ENCODE data around the gene IRF3.

- no peak for TF ChIP-seq TOX (CRISPR knock-in tag; IDR thresholded peaks at IDR 0.05; ENCODE audit: borderline replicate concordance)
- TF ChIP-seq ARNTL (CRISPR knock-in tag; IDR thresholded peaks at IDR 0.05; ENCODE audit: borderline replicate concordance, low read depth) = no peak
- TF ChIP-seq ZNF70 (CRISPR knock-in tag; IDR thresholded peaks at IDR 0.05) = no peak
- no peak for TF ChIP-seq ZFP30 (CRISPR knock-in tag; IDR thresholded peaks at IDR 0.05)
- TF ChIP-seq CSDC2 (CRISPR knock-in tag; IDR thresholded peaks at IDR 0.05) = no peak
Observed at GRCh38 chr19:49689133-49690078, 23.7 kb upstream of the IRF3 start, which contains the start of gene ADM5.

Measured in SK-N-SH treated with all-trans-retinoic acid at 6 μM for 48 hours (cell line).